Heart left ventricle (tissue), 16 donors: ENCODE results near the gene TRIM29. TPM values are rescaled to one million over a fixed set of nuclear protein-coding genes. Genes with fewer than 3 reads are reported as not detected.

Source experiments
- ATAC-seq, 4 donors: fragments of 200-7000 bp; cut with Tn5 transposase; one replicate each; pipeline ENCODE4 v1.9.1; 2020 to 2022; ENCODE audit warnings: moderate library complexity in 4 of 4, mild to moderate bottlenecking in 3 of 4, moderate number of reproducible peaks in 1 of 4
- DNase-seq, 5 donors: peaks; one replicate each; pipeline ENCODE4 v3.0.0-alpha.2; 2020
- H3K27ac ChIP-seq, 12 donors: fragments of 200-600 bp; sonication (generic) in 4 of 12; one replicate each; pipeline versions ENCODE4 v1.5.0 to v1.8.0; 2016 to 2022; ENCODE audit warnings: mild to moderate bottlenecking in 2 of 12
- H3K27me3 ChIP-seq, 9 donors: fragments of 200-600 bp; sonication (generic) in 2 of 9; one replicate each; pipeline versions ENCODE4 v1.5.1 to v1.8.0; 2016 to 2022; ENCODE audit warnings: mild to moderate bottlenecking in 3 of 9
- H3K36me3 ChIP-seq, 9 donors: fragments of 200-600 bp; sonication (generic) in 2 of 9; one replicate each; pipeline versions ENCODE4 v1.5.0 to v1.8.0; 2018 to 2022; ENCODE audit warnings: mild to moderate bottlenecking in 2 of 9
- H3K4me1 ChIP-seq, 12 donors: fragments of 200-600 bp; sonication (generic) in 4 of 12; one replicate each; pipeline versions ENCODE4 v1.5.0 to v1.8.0; 2016 to 2022; ENCODE audit warnings: mild to moderate bottlenecking in 3 of 12
- H3K4me3 ChIP-seq, 12 donors: fragments of 200-600 bp; sonication (generic) in 4 of 12; one replicate each; pipeline versions ENCODE4 v1.5.0 to v1.8.0; 2017 to 2022; ENCODE audit warnings: mild to moderate bottlenecking in 9 of 12, moderate library complexity in 4 of 12
- H3K9me3 ChIP-seq, 12 donors: fragments of 200-600 bp; sonication (generic) in 4 of 12; one replicate each; pipeline versions ENCODE4 v1.5.0 to v1.8.0; 2016 to 2022; ENCODE audit warnings: mild to moderate bottlenecking in 1 of 12
- POLR2A ChIP-seq, 2 donors: fragments of 450-650 bp; IDR thresholded peaks; one replicate each; pipeline ENCODE4 v1.6.1; 2017; ENCODE audit warnings: antibody characterized with exemption in 2 of 2, mild to moderate bottlenecking in 2 of 2, moderate library complexity in 2 of 2
- whole genome bisulfite sequencing, 4 donors: extraction: QIAGEN DNeasy Blood & Tissue Kit in 2 of 4; methylation state at CpG; one replicate each; pipeline versions ENCODE4 v1.1.5 to v1.1.7; 2013 to 2018; 5-methylcytosine and 5-hydroxymethylcytosine counted together
- intact Hi-C, 10 donors: fragments of 100-400 bp; cut with DNase I; formaldehyde crosslinking; loops; one replicate each; pipeline versions ENCODE4 v1.11.1 to v1.14.2; 2022
- polyA plus RNA-seq, 2 donors: library from polyadenylated mRNA; stranded (reverse); fragments of 200-250 nt; gene quantifications; one replicate each; pipeline ENCODE4 v1.2.3, GENCODE V29; 2013
- total RNA-seq, 9 donors: library from RNA; depleted of rRNA in 2 of 9; stranded (reverse); fragments of >200 nt in 2 of 9; fragmentation: NEBNext Ultra II Directional in 3 of 9; extraction: Animal tissue kit (Norgen Biotek cat#: 25700) in 3 of 9; gene quantifications; one replicate each; pipeline versions ENCODE4 v1.1.0 to v1.2.4, GENCODE V29; 2016 to 2023
- TF ChIP-seq, protein P1 (sequence below), 12 donors: fragments of 200-600 bp; sonication (generic) in 4 of 12; IDR thresholded peaks; one replicate each; pipeline versions ENCODE4 v1.5.0 to v1.8.0; 2018 to 2022; ENCODE audit warnings: antibody characterized with exemption in 12 of 12, mild to moderate bottlenecking in 5 of 12
- donor health status: ischemic (EF 13 %, LVEDD 7.1; RV severe dilation, severe dysfunction).
- donor health status: healthy with polysubstance abuse.
- donor health status: DM: no; HTN: yes; CAD: no.
- donor health status: DM: no; HTN: no; CAD: no.
- donor health status: ischemic (EF 25% LVEDD 6.9; RV normal size, moderate dysfunction).
- donor health status: ischemic (EF 25% LVEDD 5.7; RV mildly dilated, moderate dysfunction).
- donor health status: healthy.
- donor health status: DM: yes; HTN: yes; CAD: no.
- donor health status: ischemic (EF 35%, LVEDD 5.7; RV mildly dilated, moderate dysfunction).
- donor health status: nonischemic (EF 11% LVEDD 7.7; RV severe dilation, severe dysfunction).
- donor health status: DM: yes; HTN: yes; CAD: no.
- donor health status: PGD.
- donor health status: ischemic (EF 29% LVEDD 5.4; RV normal size, mild dysfunction).
- donor health status: nonischemic (EF 23%, LVEDD 6.1; RV moderate dilation, normal function).

TRIM29 gene
- total and polyA plus RNA-seq, 11 donors: 0.14 to 6.4 (median 0.56) TPM; not detected in 8

DNA sequence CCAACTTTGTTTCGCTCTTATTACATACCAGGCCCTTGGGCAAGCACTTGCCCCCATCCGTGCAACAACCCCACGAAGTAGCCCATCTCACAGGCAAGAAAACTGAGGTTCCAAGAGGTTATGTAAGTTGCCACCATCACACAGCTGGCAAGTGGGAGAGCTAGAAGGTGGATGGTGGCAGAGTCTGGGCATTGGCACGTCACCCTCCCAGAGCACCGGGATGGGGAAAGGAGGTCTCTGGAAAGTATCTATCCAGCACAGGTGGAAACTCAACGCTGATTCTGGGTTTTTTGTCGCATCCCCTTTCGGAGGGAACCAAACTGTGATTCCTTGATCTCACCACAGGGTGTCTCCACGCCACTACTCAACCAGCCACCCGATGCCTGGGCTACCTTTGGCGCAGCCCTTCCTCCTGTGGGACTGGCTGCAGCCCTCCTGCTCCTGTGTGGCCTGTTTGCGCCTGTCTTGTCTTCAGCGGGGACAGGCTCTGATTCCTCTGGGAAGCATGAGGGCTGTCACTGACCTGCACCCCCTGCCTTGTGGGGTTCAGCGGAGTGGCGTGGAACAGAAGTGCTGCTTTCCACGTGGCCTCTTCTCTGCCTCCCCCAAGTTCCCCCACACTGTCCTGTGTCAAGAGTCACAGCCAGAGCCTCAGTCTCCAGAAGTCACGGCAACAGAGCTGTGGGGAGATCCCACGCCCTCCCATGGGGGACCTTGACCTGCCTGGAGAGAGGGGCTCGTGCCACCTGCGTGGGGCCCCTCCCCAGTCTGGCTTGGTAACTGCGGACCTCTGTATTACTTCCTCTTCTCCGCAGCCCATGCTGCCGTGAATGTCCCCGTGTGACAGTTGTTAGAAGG, 34.4 kb upstream of the TRIM29 start:
- no peak overlapping the region for H3K27ac ChIP-seq
- whole genome bisulfite sequencing, 4 donors: 34 to 39% (median 34%) methylated on average over 19 to 24 of the region's 24 CpGs
- intact Hi-C loops: loop anchor here in 9 of 10 donors (1.0 to 5.0 kb wide), 10 partner anchors 40 to 690 kb away; partner anchors contain the start of gene OAF (in 1 of the 9)
- peaks cover 0 to 60% (median 21%) of the 10 kb centered on the region in 9 donors for H3K27me3 ChIP-seq
- ATAC-seq (peak; percentile 37 to 75 (median 64)), DNase-seq (peak; percentile 68 to 81 (median 71))
- H3K4me3 ChIP-seq: no peak overlapping the region
- H3K4me1 ChIP-seq: peaks cover 0 to 25% (median 8%) of the 10 kb centered on the region in 12 donors
- H3K9me3 ChIP-seq: no peaks in the 10 kb centered on the region
- no peaks in the 10 kb centered on the region for H3K36me3 ChIP-seq
- TF ChIP-seq, protein P1, sequence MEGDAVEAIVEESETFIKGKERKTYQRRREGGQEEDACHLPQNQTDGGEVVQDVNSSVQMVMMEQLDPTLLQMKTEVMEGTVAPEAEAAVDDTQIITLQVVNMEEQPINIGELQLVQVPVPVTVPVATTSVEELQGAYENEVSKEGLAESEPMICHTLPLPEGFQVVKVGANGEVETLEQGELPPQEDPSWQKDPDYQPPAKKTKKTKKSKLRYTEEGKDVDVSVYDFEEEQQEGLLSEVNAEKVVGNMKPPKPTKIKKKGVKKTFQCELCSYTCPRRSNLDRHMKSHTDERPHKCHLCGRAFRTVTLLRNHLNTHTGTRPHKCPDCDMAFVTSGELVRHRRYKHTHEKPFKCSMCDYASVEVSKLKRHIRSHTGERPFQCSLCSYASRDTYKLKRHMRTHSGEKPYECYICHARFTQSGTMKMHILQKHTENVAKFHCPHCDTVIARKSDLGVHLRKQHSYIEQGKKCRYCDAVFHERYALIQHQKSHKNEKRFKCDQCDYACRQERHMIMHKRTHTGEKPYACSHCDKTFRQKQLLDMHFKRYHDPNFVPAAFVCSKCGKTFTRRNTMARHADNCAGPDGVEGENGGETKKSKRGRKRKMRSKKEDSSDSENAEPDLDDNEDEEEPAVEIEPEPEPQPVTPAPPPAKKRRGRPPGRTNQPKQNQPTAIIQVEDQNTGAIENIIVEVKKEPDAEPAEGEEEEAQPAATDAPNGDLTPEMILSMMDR (IDR thresholded peaks at IDR 0.05): peak; percentile 73 to 93 (median 84)
- TF ChIP-seq POLR2A (IDR thresholded peaks at IDR 0.05): no peak

DNA sequence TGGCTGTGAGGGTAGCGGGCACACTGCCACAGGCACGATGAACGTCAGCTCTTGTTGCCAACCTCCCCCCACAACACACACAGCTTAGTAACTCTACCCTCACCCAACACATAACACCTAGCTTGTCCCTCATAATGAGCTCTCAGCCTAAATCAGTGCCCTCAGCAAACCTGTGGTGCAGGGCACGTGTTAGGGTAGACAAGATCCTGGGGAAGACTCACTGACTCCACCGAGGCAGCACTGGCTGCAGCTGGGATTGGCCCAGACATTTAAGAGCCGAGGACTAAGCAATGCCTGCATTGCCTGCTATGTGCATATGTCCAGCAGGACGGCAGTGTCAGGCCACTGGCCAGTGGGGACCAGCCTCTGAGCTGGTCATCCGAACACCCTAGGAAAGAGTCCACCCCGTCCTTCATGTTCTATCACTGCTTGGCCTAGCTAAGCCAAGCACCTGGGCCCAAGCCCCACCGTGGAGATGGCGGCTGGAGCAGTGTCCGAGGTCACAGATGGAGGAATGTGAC, 32.9 kb upstream of the TRIM29 start:
- H3K4me1 ChIP-seq: peaks cover 0 to 25% (median 8%) of the 10 kb centered on the region in 12 donors
- peaks cover 0 to 2% (median 0%) of the 10 kb centered on the region in 12 donors for H3K9me3 ChIP-seq
- no peaks in the 10 kb centered on the region for H3K36me3 ChIP-seq
- peaks cover 0 to 71% (median 24%) of the 10 kb centered on the region in 9 donors for H3K27me3 ChIP-seq
- WGBS, 4 donors: 88 to 91% (median 89%) methylated on average over 12 of the region's 12 CpGs
- H3K4me3 ChIP-seq: no peak overlapping the region
- intact Hi-C loops: loop anchor here in 4 of 10 donors (2.0 to 5.0 kb wide), 5 partner anchors 42 to 688 kb away; partner anchors contain the start of gene OAF (in 1 of the 4)
- ATAC-seq (no peak), DNase-seq (no peak)
- no peak overlapping the region for H3K27ac ChIP-seq
- TF ChIP-seq POLR2A (IDR thresholded peaks at IDR 0.05): no peak
- TF ChIP-seq, protein P1 (IDR thresholded peaks at IDR 0.05): no peak

DNA sequence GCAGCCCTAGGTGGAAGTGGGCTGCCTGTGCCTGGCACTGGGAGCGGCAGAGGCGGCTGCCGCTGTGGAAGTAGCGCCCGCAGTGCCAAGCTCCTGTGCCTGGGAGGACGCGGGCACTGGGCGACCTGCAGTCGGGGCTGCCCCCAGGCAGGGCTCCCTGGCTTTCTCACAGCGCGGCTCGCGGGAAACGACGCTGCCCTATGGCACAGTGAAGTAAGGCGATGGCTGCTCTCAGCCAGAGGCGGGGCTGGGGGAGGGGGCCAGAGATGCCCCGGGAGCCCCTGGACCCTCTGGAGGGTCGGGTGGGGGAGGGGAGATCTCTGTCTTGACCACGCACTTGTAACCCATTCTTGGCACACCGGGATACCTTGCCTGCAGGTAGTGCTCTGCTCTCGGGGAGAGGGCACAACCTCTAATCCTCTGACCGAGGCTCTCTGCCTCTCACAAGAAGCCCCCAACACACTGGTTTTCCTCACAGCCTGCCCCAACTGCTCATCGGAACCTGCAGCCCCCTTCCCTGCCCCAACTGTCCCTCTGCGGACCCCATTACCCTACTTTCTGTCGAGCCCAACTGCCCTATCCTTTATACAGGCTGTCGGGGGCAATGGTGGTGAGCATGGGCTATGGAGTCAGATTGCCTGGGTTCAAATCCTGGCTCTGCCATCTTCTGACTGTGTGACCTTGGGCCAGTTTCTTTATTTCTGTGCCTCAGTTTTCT, 32.2 kb upstream of the TRIM29 start:
- no peaks in the 10 kb centered on the region for H3K36me3 ChIP-seq
- no peak for ATAC-seq
- no peak overlapping the region for H3K27ac ChIP-seq
- peaks cover 0 to 25% (median 8%) of the 10 kb centered on the region in 12 donors for H3K4me1 ChIP-seq
- intact Hi-C loops: loop anchor here in 5 of 10 donors (2.0 to 5.0 kb wide), 6 partner anchors 42 to 688 kb away; partner anchors contain the start of gene OAF (in 1 of the 5)
- H3K9me3 ChIP-seq: peaks cover 0 to 7% (median under 1%) of the 10 kb centered on the region in 12 donors
- WGBS, 4 donors: 49 to 72% (median 60%) methylated on average over 9 to 27 of the region's 27 CpGs
- no peak for DNase-seq
- H3K27me3 ChIP-seq: peaks cover 0 to 77% (median 24%) of the 10 kb centered on the region in 9 donors
- TF ChIP-seq POLR2A (IDR thresholded peaks at IDR 0.05): no peak
- TF ChIP-seq, protein P1 (IDR thresholded peaks at IDR 0.05): no peak
- peak overlapping the region in 1 of 12 donors; percentile 54 for H3K4me3 ChIP-seq
